Neural cell (in vitro differentiated cells): ENCODE measurements around the gene CFAP68. TPM values are rescaled to one million over a fixed set of nuclear protein-coding genes. Genes with fewer than 3 reads are reported as not detected.

Experiments
- H2AFZ ChIP-seq: fragments of 200-600, 300-800 bp; sonication (generic), shearing (Covaris generic); 2 replicates; pipeline ENCODE4 v1.6.0; 2014; ENCODE audit warnings: low read depth, mild to moderate bottlenecking, antibody characterized with exemption, low read length, moderate library complexity
- H3F3A ChIP-seq: fragments of 200-600 bp; shearing (Covaris generic); 2 replicates; pipeline ENCODE4 v1.6.1; 2016; ENCODE audit warnings: mild to moderate bottlenecking, moderate library complexity, mixed read lengths, antibody characterized with exemption, low read length; ENCODE audit not compliant: insufficient read depth, poor library complexity, severe bottlenecking
- H3K27ac ChIP-seq: fragments of 200-600, 300-800 bp; sonication (generic), shearing (Covaris generic); 2 replicates; pipeline ENCODE4 v1.5.1; 2014; ENCODE audit warnings: mild to moderate bottlenecking, low read length, moderate library complexity
- H3K27me3 ChIP-seq: fragments of 300-800, 200-600 bp; sonication (generic), shearing (Covaris generic); 2 replicates; pipeline ENCODE4 v1.6.0; 2014; ENCODE audit warnings: mild to moderate bottlenecking, low read depth, low read length, moderate library complexity; ENCODE audit not compliant: insufficient read depth
- H3K36me3 ChIP-seq: fragments of 300-800, 200-600 bp; sonication (generic), shearing (Covaris generic); 2 replicates; pipeline ENCODE4 v1.5.1; 2014; ENCODE audit warnings: mild to moderate bottlenecking, antibody characterized with exemption, low read length, moderate library complexity; ENCODE audit not compliant: insufficient read depth
- H3K4me2 ChIP-seq: fragments of 300-800, 200-600 bp; sonication (generic), shearing (Covaris generic); 2 replicates; pipeline ENCODE4 v1.6.0; 2014; ENCODE audit warnings: mild to moderate bottlenecking, low read length
- H3K4me3 ChIP-seq: fragments of 300-800, 200-600 bp; sonication (generic), shearing (Covaris generic); 2 replicates; pipeline ENCODE4 v1.5.1; 2014; ENCODE audit warnings: mild to moderate bottlenecking, low read length, moderate library complexity
- H3K79me2 ChIP-seq: fragments of 200-600 bp; shearing (Covaris generic); replicated peaks from 2 replicates; pipeline ENCODE4 v1.6.0; 2014; ENCODE audit warnings: mild to moderate bottlenecking, low read length, moderate library complexity; ENCODE audit not compliant: insufficient read depth
- H3K9ac ChIP-seq: fragments of 300-800, 200-600 bp; sonication (generic), shearing (Covaris generic); 2 replicates; pipeline ENCODE4 v1.6.1; 2016; ENCODE audit warnings: mild to moderate bottlenecking, low read length, mixed read lengths
- H3K9me2 ChIP-seq: fragments of 200-600 bp; shearing (Covaris generic); 2 replicates; pipeline ENCODE4 v1.6.1; 2016; ENCODE audit warnings: mild to moderate bottlenecking, low read length, mixed read lengths; ENCODE audit not compliant: insufficient read depth
- H3K9me3 ChIP-seq: fragments of 200-600, 300-800 bp; sonication (generic), shearing (Covaris generic); 2 replicates; pipeline ENCODE4 v1.6.1; 2016; ENCODE audit warnings: mild to moderate bottlenecking, mixed run types, low read length, moderate library complexity, mixed read lengths
- H4K20me1 ChIP-seq: fragments of 200-600 bp; shearing (Covaris generic); 2 replicates; pipeline ENCODE4 v1.6.1; 2016; ENCODE audit warnings: mild to moderate bottlenecking, mixed run types; ENCODE audit not compliant: insufficient read depth
- CTCF ChIP-seq: fragments of 450-650 bp; IDR thresholded peaks from 2 replicates; pipeline ENCODE4 v1.5.1; 2014; ENCODE audit warnings: antibody characterized with exemption, mild to moderate bottlenecking, moderate library complexity; ENCODE audit not compliant: poor library complexity, severe bottlenecking
- EP300 ChIP-seq: fragments of 450-650 bp; conservative IDR thresholded peaks from 2 replicates; pipeline ENCODE4 v1.6.1; 2014; ENCODE audit warnings: antibody characterized with exemption, mild to moderate bottlenecking, moderate library complexity; ENCODE audit not compliant: poor library complexity, severe bottlenecking
- MXI1 ChIP-seq: fragments of 450-650 bp; conservative IDR thresholded peaks from 2 replicates; pipeline ENCODE4 v1.6.1; 2014; ENCODE audit warnings: antibody characterized with exemption, mild to moderate bottlenecking; ENCODE audit not compliant: poor library complexity, severe bottlenecking
- POLR2AphosphoS5 ChIP-seq: IDR thresholded peaks from 2 replicates; pipeline ENCODE4 v1.6.1; 2012
- RAD21 ChIP-seq: fragments of 450-650 bp; conservative IDR thresholded peaks from 2 replicates; pipeline ENCODE4 v1.6.1; 2014; ENCODE audit warnings: antibody characterized with exemption, mild to moderate bottlenecking, moderate library complexity
- SMC3 ChIP-seq: fragments of 450-650 bp; conservative IDR thresholded peaks from 2 replicates; pipeline ENCODE4 v1.6.1; 2014; ENCODE audit warnings: antibody characterized with exemption, mild to moderate bottlenecking, moderate library complexity; ENCODE audit not compliant: poor library complexity
- TAF1 ChIP-seq: IDR thresholded peaks from 2 replicates; pipeline ENCODE4 v1.6.1; 2012; ENCODE audit warnings: low read depth
- polyA plus RNA-seq: library from polyadenylated mRNA; depleted of rRNA; stranded (reverse); fragments of >200 nt; gene quantifications from 2 replicates; pipeline ENCODE4 v1.2.3, GENCODE V29; 2014
- TF ChIP-seq, protein P1 (sequence below): IDR thresholded peaks from 2 replicates; pipeline ENCODE4 v1.6.1; 2012; ENCODE audit warnings: borderline replicate concordance

Gene CFAP68
- polyA plus RNA-seq, 1 donor from 2014 or later, result 28.1 TPM

DNA sequence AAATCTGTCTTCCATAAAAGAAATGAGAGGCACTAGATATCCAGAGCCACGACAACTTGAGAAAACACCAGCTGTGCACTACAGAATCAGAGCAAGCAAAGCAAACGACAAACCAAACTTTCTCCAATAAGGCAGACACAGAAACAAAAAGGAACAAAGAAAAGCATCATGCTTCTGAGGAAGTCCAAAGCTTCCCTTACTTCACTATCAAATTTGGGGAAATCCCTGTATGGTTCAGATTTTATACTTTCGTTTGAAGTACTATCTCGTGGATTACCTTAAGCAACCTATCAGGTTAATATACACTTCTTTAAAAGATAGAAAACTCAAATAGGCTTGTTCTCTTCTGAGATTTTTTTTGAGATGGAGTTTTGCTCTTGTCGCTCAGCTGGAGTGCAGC is 35.7 kb upstream of the CFAP68 start:
- Histone ChIP-seq H3K36me3 (no peaks in the 10 kb centered on the region), H3K27me3 (no peaks in the 10 kb centered on the region), H3K27ac (no peak overlapping the region), H3K79me2 (no peaks in the 10 kb centered on the region), H3K4me2 (no peak overlapping the region), H3K9ac (no peak overlapping the region), H3K4me3 (no peak overlapping the region), H4K20me1 (no peaks in the 10 kb centered on the region), H3K9me2 (no peaks in the 10 kb centered on the region), H3F3A (peaks cover 3% of the 10 kb centered on the region), H2AFZ (no peak overlapping the region), H3K9me3 (no peaks in the 10 kb centered on the region)
- TF ChIP-seq, protein P1, sequence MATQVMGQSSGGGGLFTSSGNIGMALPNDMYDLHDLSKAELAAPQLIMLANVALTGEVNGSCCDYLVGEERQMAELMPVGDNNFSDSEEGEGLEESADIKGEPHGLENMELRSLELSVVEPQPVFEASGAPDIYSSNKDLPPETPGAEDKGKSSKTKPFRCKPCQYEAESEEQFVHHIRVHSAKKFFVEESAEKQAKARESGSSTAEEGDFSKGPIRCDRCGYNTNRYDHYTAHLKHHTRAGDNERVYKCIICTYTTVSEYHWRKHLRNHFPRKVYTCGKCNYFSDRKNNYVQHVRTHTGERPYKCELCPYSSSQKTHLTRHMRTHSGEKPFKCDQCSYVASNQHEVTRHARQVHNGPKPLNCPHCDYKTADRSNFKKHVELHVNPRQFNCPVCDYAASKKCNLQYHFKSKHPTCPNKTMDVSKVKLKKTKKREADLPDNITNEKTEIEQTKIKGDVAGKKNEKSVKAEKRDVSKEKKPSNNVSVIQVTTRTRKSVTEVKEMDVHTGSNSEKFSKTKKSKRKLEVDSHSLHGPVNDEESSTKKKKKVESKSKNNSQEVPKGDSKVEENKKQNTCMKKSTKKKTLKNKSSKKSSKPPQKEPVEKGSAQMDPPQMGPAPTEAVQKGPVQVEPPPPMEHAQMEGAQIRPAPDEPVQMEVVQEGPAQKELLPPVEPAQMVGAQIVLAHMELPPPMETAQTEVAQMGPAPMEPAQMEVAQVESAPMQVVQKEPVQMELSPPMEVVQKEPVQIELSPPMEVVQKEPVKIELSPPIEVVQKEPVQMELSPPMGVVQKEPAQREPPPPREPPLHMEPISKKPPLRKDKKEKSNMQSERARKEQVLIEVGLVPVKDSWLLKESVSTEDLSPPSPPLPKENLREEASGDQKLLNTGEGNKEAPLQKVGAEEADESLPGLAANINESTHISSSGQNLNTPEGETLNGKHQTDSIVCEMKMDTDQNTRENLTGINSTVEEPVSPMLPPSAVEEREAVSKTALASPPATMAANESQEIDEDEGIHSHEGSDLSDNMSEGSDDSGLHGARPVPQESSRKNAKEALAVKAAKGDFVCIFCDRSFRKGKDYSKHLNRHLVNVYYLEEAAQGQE, result no peak
- TF ChIP-seq CTCF, result no peak

- H3K9ac ChIP-seq, result no peak overlapping the region
- no peaks in the 10 kb centered on the region for H3K9me2 ChIP-seq
- peak overlapping the region; percentile 9 for H3K4me2 ChIP-seq
- no peaks in the 10 kb centered on the region for H3K79me2 ChIP-seq
- H4K20me1 ChIP-seq, result no peaks in the 10 kb centered on the region
- H3K27ac ChIP-seq, result peak overlapping the region; percentile 65
- no peaks in the 10 kb centered on the region for H3K9me3 ChIP-seq
- peak; percentile 84 for TF ChIP-seq EP300
- TF ChIP-seq RAD21, result no peak
- no peak for TF ChIP-seq MXI1
- TF ChIP-seq POLR2AphosphoS5, result peak; percentile 70
- no peak overlapping the region for H2AFZ ChIP-seq
- no peaks in the 10 kb centered on the region for H3K36me3 ChIP-seq
- peak overlapping the region; percentile 43 for H3K4me3 ChIP-seq
- peaks cover 3% of the 10 kb centered on the region for H3F3A ChIP-seq
- H3K27me3 ChIP-seq, result no peaks in the 10 kb centered on the region
These were observed 33.9 kb upstream of the CFAP68 start for GRCh38 chr11:111845276-111846028.

DNA sequence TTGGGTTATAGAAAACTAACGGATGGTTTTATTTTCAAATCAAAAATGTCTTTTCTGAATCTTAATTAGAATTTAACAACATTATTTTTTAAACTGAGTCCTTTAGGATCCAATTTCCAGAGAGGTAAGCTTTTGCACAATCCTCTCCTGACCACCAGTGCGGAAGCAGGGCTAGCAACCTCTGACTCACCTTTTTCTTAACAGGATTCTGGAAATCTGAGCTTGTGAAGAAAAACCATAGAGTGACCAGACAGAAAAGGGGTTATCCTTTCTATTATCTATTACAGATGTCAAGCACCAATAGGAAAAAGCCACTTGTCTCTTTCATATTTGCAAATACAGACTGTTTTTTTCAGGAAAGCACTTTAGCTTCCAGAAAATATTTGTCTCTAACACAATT is 33.3 kb upstream of the CFAP68 start:
- TF ChIP-seq MXI1 (no peak), POLR2AphosphoS5 (no peak), TAF1 (no peak), RAD21 (no peak), SMC3 (no peak)
- TF ChIP-seq, protein P1, result no peak
- no peaks in the 10 kb centered on the region for H3K79me2 ChIP-seq
- H3K9me3 ChIP-seq, result no peaks in the 10 kb centered on the region
- peak overlapping the region; percentile 24 for H3K9ac ChIP-seq
- H3K27me3 ChIP-seq, result no peaks in the 10 kb centered on the region
- H3K9me2 ChIP-seq, result no peaks in the 10 kb centered on the region
- H3K27ac ChIP-seq, result peak overlapping the region; percentile 65
- H3F3A ChIP-seq, result peaks cover 3% of the 10 kb centered on the region
- no peaks in the 10 kb centered on the region for H3K36me3 ChIP-seq
- H4K20me1 ChIP-seq, result no peaks in the 10 kb centered on the region
- H2AFZ ChIP-seq, result no peak overlapping the region
- peak overlapping the region; percentile 9 for H3K4me2 ChIP-seq
- peak overlapping the region; percentile 43 for H3K4me3 ChIP-seq
